Measurements from ENCODE around the gene DNAAF3.

DNA sequence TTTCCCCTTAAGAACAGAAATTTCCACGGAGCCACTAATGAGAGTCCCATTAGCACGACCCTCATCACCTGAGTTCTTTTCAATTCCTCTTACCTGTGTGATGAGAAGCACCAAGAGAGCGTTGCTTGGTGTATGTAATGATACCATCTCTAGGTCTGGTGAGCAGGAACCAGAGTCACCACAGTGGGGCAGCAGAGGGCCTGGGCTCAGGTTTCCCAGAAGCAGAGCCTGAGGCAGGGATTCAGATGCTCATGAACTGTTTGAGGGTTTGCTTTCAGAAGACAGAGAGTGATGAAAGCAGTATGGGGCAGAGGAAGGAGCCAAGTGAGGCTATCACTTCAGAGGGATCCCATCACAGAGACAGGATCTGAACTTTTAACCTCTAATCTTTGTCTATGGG is 46.0 kb upstream of the DNAAF3 start:
- no peak for TF ChIP-seq POLR2A (IDR thresholded peaks at IDR 0.05; ENCODE audit: low read length)
- TF ChIP-seq GATA1 (IDR thresholded peaks at IDR 0.05; ENCODE audit: low read depth, low read length) = no peak

All from erythroblast (primary cell).